SU-DHL-6 (cell line): Measurements from ENCODE around the gene TRMT10B.
"Not testable (repeated sequence)": the region's sequence is repeated elsewhere in the genome, so short reads cannot be mapped to it uniquely, and the experiment has no call there.

Source experiments
- EZH2phosphoT487 ChIP-seq: fragments of 200-600 bp; sonication (generic), shearing (Covaris generic); conservative IDR thresholded peaks from 2 replicates; pipeline ENCODE4 v1.6.1; 2018; ENCODE audit warnings: mild to moderate bottlenecking, antibody characterized with exemption, low read length, moderate library complexity, mixed read lengths
- TF ChIP-seq, protein P1 (sequence below): fragments of 200-600 bp; sonication (generic); IDR thresholded peaks from one replicate; pipeline ENCODE4 v1.5.1; 2017; ENCODE audit warnings: antibody characterized with exemption, mild to moderate bottlenecking, low read length, moderate library complexity; ENCODE audit not compliant: insufficient read depth, poor library complexity, severe bottlenecking

- TF ChIP-seq, protein P1, sequence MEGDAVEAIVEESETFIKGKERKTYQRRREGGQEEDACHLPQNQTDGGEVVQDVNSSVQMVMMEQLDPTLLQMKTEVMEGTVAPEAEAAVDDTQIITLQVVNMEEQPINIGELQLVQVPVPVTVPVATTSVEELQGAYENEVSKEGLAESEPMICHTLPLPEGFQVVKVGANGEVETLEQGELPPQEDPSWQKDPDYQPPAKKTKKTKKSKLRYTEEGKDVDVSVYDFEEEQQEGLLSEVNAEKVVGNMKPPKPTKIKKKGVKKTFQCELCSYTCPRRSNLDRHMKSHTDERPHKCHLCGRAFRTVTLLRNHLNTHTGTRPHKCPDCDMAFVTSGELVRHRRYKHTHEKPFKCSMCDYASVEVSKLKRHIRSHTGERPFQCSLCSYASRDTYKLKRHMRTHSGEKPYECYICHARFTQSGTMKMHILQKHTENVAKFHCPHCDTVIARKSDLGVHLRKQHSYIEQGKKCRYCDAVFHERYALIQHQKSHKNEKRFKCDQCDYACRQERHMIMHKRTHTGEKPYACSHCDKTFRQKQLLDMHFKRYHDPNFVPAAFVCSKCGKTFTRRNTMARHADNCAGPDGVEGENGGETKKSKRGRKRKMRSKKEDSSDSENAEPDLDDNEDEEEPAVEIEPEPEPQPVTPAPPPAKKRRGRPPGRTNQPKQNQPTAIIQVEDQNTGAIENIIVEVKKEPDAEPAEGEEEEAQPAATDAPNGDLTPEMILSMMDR: not testable (repeated sequence)
- not testable (repeated sequence) for TF ChIP-seq EZH2phosphoT487
Observed at GRCh38 chr9:37765263-37765662, 11.7 kb downstream of the TRMT10B start.
